ENCODE measurements around the gene EPAS1. TPM values are rescaled to one million over a fixed set of nuclear protein-coding genes. Genes with fewer than 3 reads are reported as not detected.

Gene EPAS1
- total and polyA plus RNA-seq, 9 of the 15 experiments (the other 6 are each of a cell fraction or from before 2014, with no cell fraction given) = 0.25 to 11.2 (median 4.1) TPM

DNA sequence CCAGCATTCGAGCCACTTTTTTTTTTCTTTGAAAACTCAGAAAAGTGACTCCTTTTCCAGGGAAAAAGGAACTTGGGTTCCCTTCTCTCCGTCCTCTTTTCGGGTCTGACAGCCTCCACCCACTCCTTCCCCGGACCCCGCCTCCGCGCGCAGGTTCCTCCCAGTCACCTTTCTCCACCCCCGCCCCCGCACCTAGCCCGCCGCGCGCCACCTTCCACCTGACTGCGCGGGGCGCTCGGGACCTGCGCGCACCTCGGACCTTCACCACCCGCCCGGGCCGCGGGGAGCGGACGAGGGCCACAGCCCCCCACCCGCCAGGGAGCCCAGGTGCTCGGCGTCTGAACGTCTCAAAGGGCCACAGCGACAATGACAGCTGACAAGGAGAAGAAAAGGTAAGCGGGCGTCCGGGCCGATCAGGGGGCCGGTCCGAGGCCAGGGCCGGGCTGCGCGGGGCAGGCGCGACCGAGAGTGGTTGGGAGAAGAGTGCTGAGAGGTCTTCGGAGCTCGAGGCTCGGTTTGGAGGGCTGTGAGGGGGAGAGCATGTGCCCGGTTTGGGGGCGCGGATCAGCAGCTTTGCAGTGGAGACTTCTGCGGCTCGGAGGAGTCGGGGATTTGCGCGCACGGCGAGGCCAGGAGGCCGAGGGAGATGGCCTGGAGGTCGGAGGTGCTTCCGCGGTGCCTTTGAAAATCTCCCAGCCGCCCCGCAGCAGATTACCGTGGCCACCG lies 502 bp downstream of the EPAS1 start (continued):
- TF ChIP-seq, protein P1, sequence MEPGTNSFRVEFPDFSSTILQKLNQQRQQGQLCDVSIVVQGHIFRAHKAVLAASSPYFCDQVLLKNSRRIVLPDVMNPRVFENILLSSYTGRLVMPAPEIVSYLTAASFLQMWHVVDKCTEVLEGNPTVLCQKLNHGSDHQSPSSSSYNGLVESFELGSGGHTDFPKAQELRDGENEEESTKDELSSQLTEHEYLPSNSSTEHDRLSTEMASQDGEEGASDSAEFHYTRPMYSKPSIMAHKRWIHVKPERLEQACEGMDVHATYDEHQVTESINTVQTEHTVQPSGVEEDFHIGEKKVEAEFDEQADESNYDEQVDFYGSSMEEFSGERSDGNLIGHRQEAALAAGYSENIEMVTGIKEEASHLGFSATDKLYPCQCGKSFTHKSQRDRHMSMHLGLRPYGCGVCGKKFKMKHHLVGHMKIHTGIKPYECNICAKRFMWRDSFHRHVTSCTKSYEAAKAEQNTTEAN (CRISPR knock-in tag; IDR thresholded peaks at IDR 0.05) = no peak
- no peak for TF ChIP-seq SMC3 (conservative IDR thresholded peaks at IDR 0.05; ENCODE audit: insufficient read depth, low read depth, low read length)
- TF ChIP-seq SIRT6 (IDR thresholded peaks at IDR 0.05; ENCODE audit: low read depth, low read length) = no peak
- TF ChIP-seq, protein P2, sequence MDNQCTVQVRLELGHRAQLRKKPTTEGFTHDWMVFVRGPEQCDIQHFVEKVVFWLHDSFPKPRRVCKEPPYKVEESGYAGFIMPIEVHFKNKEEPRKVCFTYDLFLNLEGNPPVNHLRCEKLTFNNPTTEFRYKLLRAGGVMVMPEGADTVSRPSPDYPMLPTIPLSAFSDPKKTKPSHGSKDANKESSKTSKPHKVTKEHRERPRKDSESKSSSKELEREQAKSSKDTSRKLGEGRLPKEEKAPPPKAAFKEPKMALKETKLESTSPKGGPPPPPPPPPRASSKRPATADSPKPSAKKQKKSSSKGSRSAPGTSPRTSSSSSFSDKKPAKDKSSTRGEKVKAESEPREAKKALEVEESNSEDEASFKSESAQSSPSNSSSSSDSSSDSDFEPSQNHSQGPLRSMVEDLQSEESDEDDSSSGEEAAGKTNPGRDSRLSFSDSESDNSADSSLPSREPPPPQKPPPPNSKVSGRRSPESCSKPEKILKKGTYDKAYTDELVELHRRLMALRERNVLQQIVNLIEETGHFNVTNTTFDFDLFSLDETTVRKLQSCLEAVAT (IDR thresholded peaks at IDR 0.05) = peak in 1 of 2 experiments; percentile 68; a peak in 2 of 4 replicates
- TF ChIP-seq, protein P3, sequence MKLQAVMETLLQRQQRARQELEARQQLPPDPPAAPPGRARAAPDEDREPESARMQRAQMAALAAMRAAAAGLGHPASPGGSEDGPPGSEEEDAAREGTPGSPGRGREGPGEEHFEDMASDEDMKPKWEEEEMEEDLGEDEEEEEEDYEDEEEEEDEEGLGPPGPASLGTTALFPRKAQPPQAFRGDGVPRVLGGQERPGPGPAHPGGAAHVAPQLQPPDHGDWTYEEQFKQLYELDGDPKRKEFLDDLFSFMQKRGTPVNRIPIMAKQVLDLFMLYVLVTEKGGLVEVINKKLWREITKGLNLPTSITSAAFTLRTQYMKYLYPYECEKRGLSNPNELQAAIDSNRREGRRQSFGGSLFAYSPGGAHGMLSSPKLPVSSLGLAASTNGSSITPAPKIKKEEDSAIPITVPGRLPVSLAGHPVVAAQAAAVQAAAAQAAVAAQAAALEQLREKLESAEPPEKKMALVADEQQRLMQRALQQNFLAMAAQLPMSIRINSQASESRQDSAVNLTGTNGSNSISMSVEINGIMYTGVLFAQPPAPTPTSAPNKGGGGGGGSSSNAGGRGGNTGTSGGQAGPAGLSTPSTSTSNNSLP (IDR thresholded peaks at IDR 0.05; ENCODE audit: borderline replicate concordance, low read depth, low read length) = no peak
- TF ChIP-seq SMAD3 (CRISPR knock-in tag; conservative IDR thresholded peaks at IDR 0.05) = 0 out of 2 replicates have a peak, but pooled peaks have one; percentile 30
- TF ChIP-seq, protein P4, sequence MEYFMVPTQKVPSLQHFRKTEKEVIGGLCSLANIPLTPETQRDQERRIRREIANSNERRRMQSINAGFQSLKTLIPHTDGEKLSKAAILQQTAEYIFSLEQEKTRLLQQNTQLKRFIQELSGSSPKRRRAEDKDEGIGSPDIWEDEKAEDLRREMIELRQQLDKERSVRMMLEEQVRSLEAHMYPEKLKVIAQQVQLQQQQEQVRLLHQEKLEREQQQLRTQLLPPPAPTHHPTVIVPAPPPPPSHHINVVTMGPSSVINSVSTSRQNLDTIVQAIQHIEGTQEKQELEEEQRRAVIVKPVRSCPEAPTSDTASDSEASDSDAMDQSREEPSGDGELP (CRISPR knock-in tag; IDR thresholded peaks at IDR 0.05; ENCODE audit: borderline replicate concordance) = peak; percentile 80
- TF ChIP-seq, protein P5, sequence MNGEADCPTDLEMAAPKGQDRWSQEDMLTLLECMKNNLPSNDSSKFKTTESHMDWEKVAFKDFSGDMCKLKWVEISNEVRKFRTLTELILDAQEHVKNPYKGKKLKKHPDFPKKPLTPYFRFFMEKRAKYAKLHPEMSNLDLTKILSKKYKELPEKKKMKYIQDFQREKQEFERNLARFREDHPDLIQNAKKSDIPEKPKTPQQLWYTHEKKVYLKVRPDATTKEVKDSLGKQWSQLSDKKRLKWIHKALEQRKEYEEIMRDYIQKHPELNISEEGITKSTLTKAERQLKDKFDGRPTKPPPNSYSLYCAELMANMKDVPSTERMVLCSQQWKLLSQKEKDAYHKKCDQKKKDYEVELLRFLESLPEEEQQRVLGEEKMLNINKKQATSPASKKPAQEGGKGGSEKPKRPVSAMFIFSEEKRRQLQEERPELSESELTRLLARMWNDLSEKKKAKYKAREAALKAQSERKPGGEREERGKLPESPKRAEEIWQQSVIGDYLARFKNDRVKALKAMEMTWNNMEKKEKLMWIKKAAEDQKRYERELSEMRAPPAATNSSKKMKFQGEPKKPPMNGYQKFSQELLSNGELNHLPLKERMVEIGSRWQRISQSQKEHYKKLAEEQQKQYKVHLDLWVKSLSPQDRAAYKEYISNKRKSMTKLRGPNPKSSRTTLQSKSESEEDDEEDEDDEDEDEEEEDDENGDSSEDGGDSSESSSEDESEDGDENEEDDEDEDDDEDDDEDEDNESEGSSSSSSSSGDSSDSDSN (IDR thresholded peaks at IDR 0.05; ENCODE audit: borderline replicate concordance in 1 of 2, low read depth in 2 of 2, low read length in 2 of 2) = peak in 1 of 2 experiments; percentile 68; a peak in 1 of 4 replicates
- TF ChIP-seq CREM (IDR thresholded peaks at IDR 0.05; ENCODE audit: low read depth) = no peak
- TF ChIP-seq KLF16 (IDR thresholded peaks at IDR 0.05) = 0 out of 2 replicates have a peak, but pooled peaks have one; percentile 11
- peak; percentile 48 for TF ChIP-seq FIP1L1 (IDR thresholded peaks at IDR 0.05; ENCODE audit: low read depth, low read length, poor library complexity, severe bottlenecking)
- no peak for TF ChIP-seq HSF4 (CRISPR knock-in tag; IDR thresholded peaks at IDR 0.05; ENCODE audit: borderline replicate concordance)
- no peak for TF ChIP-seq ZNF644 (tag; IDR thresholded peaks at IDR 0.05; ENCODE audit: low read depth)
- peak; percentile 70 for TF ChIP-seq ZFX (CRISPR knock-in tag; IDR thresholded peaks at IDR 0.05)
- TF ChIP-seq RBM22 (IDR thresholded peaks at IDR 0.05; ENCODE audit: low read depth, low read length, poor library complexity, severe bottlenecking) = peak; percentile 34
- TF ChIP-seq, protein P6, sequence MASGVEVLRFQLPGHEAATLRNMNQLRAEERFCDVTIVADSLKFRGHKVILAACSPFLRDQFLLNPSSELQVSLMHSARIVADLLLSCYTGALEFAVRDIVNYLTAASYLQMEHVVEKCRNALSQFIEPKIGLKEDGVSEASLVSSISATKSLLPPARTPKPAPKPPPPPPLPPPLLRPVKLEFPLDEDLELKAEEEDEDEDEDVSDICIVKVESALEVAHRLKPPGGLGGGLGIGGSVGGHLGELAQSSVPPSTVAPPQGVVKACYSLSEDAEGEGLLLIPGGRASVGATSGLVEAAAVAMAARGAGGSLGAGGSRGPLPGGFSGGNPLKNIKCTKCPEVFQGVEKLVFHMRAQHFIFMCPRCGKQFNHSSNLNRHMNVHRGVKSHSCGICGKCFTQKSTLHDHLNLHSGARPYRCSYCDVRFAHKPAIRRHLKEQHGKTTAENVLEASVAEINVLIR (CRISPR knock-in tag; IDR thresholded peaks at IDR 0.05) = no peak
- peak; percentile 11; the same call in 1 of the 2 replicates for TF ChIP-seq ATF7 (IDR thresholded peaks at IDR 0.05)
